8988T (cell line): ENCODE results near the gene EIPR1.
"Not testable (repeated sequence)": the region's sequence is repeated elsewhere in the genome, so short reads cannot be mapped to it uniquely, and the experiment has no call there.

Source experiments
- DNase-seq: peaks from one replicate; pipeline ENCODE4 v3.0.0; 2011

Gene EIPR1

DNA sequence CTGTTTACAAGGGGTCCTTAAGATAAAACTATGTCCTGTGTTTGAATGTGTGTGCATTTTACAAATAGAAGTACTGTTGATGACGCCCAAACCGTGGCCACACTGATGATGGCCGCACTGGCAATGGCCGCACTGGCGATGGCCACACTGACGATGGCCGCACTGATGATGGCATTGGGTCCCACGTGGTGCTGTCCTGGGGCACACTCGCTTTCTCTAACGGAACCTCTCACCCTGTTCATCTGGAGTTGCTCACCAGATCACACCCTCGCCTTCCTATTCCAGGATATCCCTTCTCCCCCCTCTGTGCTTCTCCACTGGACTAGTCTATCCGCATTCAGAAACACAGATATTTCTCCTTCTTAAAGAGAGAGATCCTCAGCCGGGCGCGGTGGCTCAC lies 192.4 kb downstream of the EIPR1 start:
- DNase-seq, result no peak

DNA sequence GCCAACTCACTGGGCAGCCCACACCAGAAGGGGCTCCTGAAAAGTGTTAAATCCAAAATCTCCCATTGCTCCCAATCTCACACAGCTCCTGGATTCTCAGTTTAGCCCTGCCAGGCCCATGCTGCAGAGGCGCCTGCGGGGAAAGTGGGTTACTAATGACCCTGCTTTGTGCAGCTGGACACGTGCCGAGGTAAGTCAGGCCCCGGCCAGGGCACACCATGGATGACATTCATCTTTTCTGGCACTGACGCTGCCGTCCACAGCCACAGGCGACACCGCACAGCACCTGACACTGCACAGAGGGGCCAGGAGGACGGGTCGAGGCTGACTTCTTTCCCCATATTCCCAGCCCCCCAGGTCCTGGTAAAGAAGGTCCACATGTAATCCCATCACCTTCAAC lies 193.5 kb downstream of the EIPR1 start:
- no peak for DNase-seq

DNA sequence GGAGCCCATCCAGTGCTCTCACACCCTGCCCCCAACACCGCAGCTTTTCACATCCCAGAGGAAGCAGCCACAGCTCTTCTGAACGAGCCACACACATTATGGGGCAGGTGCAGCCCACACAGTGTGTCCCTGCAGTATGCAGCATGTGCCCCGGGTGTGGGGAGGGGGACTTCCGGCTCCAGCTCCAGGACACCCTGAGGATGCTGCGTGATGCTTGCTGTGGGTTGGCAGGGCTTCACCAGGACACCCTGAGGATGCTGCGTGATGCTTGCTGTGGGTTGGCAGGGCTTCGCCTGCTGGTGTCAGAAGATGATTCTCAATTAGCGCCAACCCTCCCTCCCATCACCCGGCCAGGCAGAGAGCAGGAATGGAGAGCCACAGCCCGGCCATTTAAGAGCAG lies 193.9 kb downstream of the EIPR1 start:
- no peak for DNase-seq

GRCh38 chr2:3182848-3183247 lies 194.8 kb downstream of the EIPR1 start:
- no peak for DNase-seq

GRCh38 chr2:3181416-3182010 lies 196.1 kb downstream of the EIPR1 start:
- DNase-seq, result no peak

GRCh38 chr2:3180909-3181221 lies 196.8 kb downstream of the EIPR1 start:
- not testable (repeated sequence) for DNase-seq

- no peak for DNase-seq
These were observed 197.3 kb downstream of the EIPR1 start for GRCh38 chr2:3180082-3180908.

GRCh38 chr2:3179626-3180025 lies 198.0 kb downstream of the EIPR1 start:
- DNase-seq, result no peak

GRCh38 chr2:3179208-3179607 lies 198.4 kb downstream of the EIPR1 start:
- DNase-seq, result no peak

DNA sequence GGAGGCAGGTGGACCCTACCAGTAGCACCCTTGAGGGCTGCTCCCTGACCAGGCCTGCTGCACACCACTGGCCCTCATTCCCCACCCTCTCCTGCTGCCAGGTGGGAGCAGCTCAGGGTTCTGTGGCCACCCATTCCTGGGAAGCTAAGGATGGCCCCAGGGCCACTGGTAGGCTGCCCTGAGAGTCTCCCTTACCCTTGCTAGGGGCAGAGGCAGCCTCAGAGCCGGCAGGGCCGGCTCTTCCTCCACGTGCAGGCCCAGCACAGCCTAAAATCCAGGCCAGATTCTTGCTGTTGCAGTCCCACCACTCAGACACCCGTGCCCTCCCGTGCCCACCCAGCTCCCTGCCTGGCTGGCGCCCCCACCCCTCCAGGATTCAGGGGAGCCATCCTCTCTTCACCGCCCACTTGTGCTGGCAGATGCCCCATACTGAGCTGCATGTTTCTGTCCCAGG lies 199.0 kb downstream of the EIPR1 start:
- DNase-seq, result no peak

GRCh38 chr2:3177891-3178577 lies 199.6 kb downstream of the EIPR1 start:
- DNase-seq, result no peak

DNA sequence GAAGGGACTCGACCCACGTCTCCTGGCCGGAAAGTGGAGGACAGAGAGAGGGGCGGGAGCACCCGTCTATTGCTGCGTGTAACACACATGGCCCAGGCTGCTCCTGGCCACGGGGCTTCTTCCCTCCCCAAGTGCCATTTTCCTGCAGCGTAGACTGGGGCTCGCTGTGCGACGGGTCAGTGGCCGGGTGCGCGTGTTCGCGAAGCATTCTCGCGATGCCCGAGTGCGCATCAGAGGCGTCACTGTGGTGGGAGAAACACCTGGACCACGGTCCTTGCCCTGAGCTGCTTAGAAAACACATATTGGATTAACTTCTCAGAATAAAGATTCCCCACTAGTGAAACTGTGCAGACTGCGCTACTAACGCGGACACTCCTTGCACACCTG lies 200.8 kb downstream of the EIPR1 start:
- no peak for DNase-seq

DNA sequence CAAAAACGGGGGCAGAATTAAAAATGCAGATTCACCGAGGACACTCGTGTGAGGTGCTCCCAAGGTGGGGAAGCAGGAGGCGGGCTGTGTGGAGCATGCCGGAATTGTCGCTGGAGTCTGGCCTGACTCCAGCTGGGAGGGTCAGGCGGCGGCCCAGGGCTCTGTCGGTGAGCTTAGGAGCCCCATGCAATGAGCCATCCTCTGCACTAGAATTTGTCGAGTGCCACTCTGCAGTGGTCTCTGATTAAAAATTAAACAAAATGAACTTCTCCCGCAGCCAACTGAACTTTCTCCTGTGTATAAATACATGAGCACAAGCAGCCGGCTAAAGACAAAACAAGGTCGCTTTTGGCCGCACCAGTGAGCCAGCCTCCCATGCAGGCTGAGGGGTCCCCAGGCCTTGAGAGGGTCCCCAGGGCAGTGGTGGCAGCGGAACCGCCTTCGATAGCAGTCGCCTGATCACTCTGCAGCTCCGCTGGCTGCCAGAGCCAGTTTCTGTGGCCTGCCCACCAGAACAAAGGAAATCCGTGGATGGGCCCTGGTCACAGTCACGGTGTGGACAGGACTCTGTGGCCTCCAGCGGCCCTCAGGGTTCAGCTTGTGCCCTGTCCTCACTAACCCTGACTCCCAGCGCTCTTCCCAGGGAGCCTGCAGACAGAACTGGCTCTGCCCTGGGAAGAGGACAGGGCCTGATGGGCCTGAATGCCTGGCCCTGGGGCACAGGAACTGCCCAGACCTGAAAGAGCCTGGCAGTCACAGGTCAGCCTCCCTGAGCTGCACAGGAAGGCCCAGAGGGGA lies 201.3 kb downstream of the EIPR1 start:
- no peak for DNase-seq

DNA sequence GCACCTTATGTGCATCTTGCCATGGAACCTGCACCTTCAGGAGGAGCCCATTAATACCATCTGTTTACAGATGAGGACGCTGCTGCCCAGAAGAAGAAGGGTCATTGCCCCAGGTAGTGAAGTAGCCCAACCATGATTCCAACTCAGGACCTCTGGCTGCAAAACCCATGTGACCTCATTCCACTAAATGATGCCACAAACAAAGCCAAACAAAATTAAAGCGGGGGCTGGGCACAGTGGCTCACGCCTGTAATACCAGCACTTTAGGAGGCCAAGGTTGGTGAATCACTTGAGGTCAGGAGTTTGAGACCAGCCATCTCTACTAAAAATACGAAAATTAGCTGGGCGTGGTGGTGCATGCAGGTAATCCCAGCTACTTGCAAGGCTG lies 202.1 kb downstream of the EIPR1 start:
- DNase-seq, result no peak

DNA sequence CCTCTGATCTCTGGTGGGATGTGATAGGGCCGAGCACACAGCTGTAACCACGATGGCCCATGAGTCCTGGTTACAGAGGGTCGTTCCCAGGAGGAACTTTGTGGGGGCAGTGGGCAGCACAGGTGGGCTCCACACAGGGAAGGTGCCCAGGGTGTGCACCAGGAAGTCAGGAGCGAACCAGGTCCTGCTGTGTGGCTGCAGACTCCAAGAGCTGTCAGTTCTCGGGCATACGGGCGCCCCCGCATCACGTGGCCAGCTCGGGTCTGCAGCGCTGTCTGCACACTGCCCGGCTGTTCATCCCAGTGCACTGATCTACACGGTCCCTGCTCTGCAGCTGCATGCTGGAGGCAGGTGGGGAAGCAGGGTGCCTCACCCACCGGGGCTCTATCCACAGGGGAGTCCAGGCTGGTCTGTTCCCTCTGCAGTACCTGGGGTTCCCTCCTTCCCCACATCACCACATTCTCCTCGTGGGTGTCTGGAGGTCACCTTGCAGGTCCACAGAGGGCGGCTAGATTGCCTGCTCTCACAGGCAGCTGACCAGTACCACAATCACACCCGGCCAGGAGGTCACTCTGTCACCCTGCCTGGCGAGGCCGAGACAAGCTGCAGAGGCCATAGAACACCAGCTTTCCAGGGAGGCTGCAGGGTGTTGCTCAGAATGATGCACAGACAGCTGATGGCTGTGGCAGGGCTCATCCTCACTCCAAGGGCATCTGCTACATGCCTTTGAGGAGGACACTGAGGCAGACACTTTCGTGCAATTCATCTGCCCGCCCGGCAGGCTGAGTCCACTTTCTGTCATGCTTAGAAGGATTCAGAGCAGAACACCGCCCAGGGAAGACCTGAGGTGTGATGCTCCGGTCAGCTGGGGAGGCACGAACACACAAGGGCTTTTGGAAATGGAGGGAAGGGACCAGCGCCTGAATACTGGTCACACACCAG lies 202.7 kb downstream of the EIPR1 start:
- no peak for DNase-seq

GRCh38 chr2:3173031-3173430 lies 204.6 kb downstream of the EIPR1 start:
- DNase-seq, result no peak

GRCh38 chr2:3172265-3172935 lies 205.2 kb downstream of the EIPR1 start:
- DNase-seq, result no peak

DNA sequence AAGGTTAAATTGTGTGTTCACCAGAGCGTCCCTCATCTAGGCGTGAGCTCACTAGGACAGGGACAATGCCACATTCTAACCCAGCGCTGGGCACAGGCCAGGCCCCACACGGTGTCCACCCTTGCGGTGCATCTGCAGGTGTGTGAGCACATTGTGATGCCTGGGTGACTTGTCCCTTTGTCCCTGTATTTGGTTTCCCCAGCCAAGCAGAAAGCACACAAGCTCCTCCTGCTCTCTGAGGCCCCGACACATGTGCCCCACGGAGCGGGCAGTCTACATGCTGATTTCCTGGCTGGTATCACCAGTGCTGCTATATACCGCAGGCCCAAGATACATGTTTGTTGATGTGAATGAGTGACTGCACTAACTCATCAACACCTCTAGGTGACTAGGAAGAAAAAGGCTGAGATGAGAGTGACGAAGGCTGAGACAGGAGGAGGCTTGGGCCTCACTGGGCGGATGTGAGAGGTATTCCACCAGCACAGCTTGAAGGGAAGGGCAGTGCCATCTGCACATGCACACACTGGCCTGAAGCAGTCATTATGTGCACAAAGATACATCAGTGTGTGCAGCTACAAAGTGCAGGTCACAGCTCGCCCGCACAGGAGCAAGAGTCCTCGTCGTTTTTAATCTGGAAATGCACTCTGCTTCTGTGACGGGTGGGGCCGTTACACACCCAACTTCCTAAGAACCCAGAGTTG lies 205.9 kb downstream of the EIPR1 start:
- DNase-seq, result no peak

- DNase-seq, result no peak
These were observed 206.7 kb downstream of the EIPR1 start for GRCh38 chr2:3170792-3171455.

GRCh38 chr2:3169106-3169870 lies 208.3 kb downstream of the EIPR1 start:
- no peak for DNase-seq
